H1 (cell line): ENCODE measurements around the gene GPC3. TPM values are rescaled to one million over a fixed set of nuclear protein-coding genes. Genes with fewer than 3 reads are reported as not detected.

ENCODE experiments used
- CEBPB ChIP-seq: IDR thresholded peaks from 2 replicates; pipeline ENCODE4 v1.6.1; 2012; ENCODE audit warnings: low read depth, low read length
- JUN ChIP-seq: IDR thresholded peaks from 2 replicates; pipeline ENCODE4 v1.6.1; 2011; ENCODE audit warnings: low read depth, mild to moderate bottlenecking, improper control_type of control experiment, low read length
- KDM4A ChIP-seq: IDR thresholded peaks from one replicate; pipeline ENCODE4 v1.7.1; 2012; ENCODE audit warnings: low read depth, mild to moderate bottlenecking, moderate library complexity, low read length, inconsistent platforms; ENCODE audit not compliant: severe bottlenecking
- RAD21 ChIP-seq, 2 experiments: IDR thresholded peaks in 1 of 2; conservative IDR thresholded peaks in 1 of 2; 2 replicates each; pipeline ENCODE4 v1.6.1; 2011; ENCODE audit warnings: low read depth in 2 of 2, low read length in 2 of 2, improper control_type of control experiment in 1 of 2, inconsistent platforms in 1 of 2, mild to moderate bottlenecking in 1 of 2, moderate library complexity in 1 of 2
- TAF7 ChIP-seq: optimal IDR thresholded peaks from 2 replicates; pipeline ENCODE3; 2011; ENCODE audit warnings: low read depth, mild to moderate bottlenecking, inconsistent platforms, low read length, moderate library complexity, borderline replicate concordance
- YY1 ChIP-seq: IDR thresholded peaks from 2 replicates; pipeline ENCODE4 v1.6.1; 2011; ENCODE audit warnings: low read depth, mild to moderate bottlenecking, low read length
- polyA plus RNA-seq, 7 experiments: library from polyadenylated mRNA; depleted of rRNA in 3 of 7; stranded (reverse) in 5 of 7; unstranded in 2 of 7; fragments of >200 nt in 5 of 7; fragments of 200-250 nt in 2 of 7; gene quantifications; 1 replicate in 5 of 7; 2 replicates in 1 of 7; 4 replicates in 1 of 7; pipeline versions ENCODE4 v1.2.1 to v1.2.3, GENCODE V29; 2011 to 2013; ENCODE audit warnings: missing spikeins in 2 of 7, mixed read lengths in 2 of 7
- total RNA-seq: library from RNA; stranded (reverse); fragmentation: NEBNext Ultra II Directional; extraction: Animal tissue kit (Norgen Biotek cat#: 25700); gene quantifications from 2 replicates; pipeline ENCODE4 v1.2.1, GENCODE V29; 2021

The GPC3 gene
- total and polyA plus RNA-seq, 2 of the 8 experiments (the other 6 are each of a cell fraction or from before 2014, with no cell fraction given): 64.8 to 71.9 TPM

- TF ChIP-seq KDM4A: no peak
- TF ChIP-seq JUN: no peak
- TF ChIP-seq TAF7: no peak
- peak; percentile 88 for TF ChIP-seq CEBPB
- peak; percentile 58 to 65 for TF ChIP-seq RAD21 (IDR thresholded peaks at IDR 0.05 in 1 of 2, conservative IDR thresholded peaks at IDR 0.05 in 1 of 2; ENCODE audit: low read depth in 2 of 2, low read length in 2 of 2)
- no peak for TF ChIP-seq YY1
These were observed 41.3 kb upstream of the GPC3 start (continued) for GRCh38 chrX:134026565-134027311.
